ENCODE results near the gene TKFC. TPM values are rescaled to one million over a fixed set of nuclear protein-coding genes. Genes with fewer than 3 reads are reported as not detected.

Gene TKFC
- total and polyA plus RNA-seq, 2 experiments from 2014 or later: 58.1 to 84.3 TPM

DNA sequence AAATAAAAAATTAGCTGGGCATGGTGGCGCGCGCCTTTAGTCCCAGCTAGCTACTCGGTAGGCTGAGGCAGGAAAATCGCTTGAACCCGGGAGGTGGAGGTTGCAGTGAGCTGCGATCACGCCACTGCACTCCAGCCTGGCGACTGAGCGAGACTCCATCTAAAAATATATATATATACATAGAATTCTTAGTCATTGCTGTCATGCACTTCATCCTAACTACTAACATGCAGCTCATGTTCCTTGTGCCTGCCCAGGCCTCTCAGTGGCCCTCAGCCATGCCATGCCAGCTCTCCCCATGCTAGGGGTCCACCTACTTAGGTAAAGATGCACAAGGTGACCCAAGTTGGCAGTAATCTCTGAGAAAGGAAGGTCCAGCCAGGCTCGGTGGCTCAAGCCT, 25.5 kb downstream of the TKFC start:
- Histone ChIP-seq H3K27ac (no peak overlapping the region), H3K27me3 (no peaks in the 10 kb centered on the region), H3K9me3 (ENCODE audit: low read depth) (no peaks in the 10 kb centered on the region), H3K4me1 (ENCODE audit: low read depth) (peaks cover 9% of the 10 kb centered on the region), H3K4me3 (no peak overlapping the region), H3K36me3 (no peaks in the 10 kb centered on the region)
- no peak for DNase-seq (ENCODE audit: low read depth in 1 of 2, low spot score in 1 of 2)
- TF ChIP-seq, protein P1, sequence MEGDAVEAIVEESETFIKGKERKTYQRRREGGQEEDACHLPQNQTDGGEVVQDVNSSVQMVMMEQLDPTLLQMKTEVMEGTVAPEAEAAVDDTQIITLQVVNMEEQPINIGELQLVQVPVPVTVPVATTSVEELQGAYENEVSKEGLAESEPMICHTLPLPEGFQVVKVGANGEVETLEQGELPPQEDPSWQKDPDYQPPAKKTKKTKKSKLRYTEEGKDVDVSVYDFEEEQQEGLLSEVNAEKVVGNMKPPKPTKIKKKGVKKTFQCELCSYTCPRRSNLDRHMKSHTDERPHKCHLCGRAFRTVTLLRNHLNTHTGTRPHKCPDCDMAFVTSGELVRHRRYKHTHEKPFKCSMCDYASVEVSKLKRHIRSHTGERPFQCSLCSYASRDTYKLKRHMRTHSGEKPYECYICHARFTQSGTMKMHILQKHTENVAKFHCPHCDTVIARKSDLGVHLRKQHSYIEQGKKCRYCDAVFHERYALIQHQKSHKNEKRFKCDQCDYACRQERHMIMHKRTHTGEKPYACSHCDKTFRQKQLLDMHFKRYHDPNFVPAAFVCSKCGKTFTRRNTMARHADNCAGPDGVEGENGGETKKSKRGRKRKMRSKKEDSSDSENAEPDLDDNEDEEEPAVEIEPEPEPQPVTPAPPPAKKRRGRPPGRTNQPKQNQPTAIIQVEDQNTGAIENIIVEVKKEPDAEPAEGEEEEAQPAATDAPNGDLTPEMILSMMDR (IDR thresholded peaks at IDR 0.05; ENCODE audit: low read depth, low read length): no peak

DNA sequence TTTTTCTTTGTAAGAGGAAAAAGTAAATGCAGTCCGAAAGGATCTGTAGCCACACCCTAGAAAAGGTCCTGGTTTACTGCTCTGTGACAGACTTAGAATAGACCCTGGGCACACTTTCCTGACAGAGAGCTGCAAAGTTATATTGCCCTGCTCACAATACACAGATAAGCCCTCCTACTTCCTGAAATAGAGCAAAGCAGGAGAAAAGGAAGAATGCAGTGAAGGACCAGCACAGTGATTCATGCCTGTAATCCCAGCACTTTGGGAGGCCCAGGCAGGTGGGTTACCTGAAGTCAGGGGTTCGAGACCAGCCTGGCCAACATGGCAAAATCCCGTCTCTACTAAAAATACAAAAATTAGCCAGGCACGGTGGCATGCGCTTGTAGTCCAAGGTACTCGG, 26.5 kb downstream of the TKFC start:
- no peak overlapping the region for H3K27ac ChIP-seq
- no peak overlapping the region for H3K4me3 ChIP-seq
- peaks cover 9% of the 10 kb centered on the region for H3K4me1 ChIP-seq (ENCODE audit: low read depth)
- no peaks in the 10 kb centered on the region for H3K27me3 ChIP-seq
- TF ChIP-seq, protein P1 (IDR thresholded peaks at IDR 0.05; ENCODE audit: low read depth, low read length): no peak
- no peak for DNase-seq (ENCODE audit: low read depth in 1 of 2, low spot score in 1 of 2)
- H3K36me3 ChIP-seq: peaks cover 7% of the 10 kb centered on the region
- H3K9me3 ChIP-seq (ENCODE audit: low read depth): no peaks in the 10 kb centered on the region

DNA sequence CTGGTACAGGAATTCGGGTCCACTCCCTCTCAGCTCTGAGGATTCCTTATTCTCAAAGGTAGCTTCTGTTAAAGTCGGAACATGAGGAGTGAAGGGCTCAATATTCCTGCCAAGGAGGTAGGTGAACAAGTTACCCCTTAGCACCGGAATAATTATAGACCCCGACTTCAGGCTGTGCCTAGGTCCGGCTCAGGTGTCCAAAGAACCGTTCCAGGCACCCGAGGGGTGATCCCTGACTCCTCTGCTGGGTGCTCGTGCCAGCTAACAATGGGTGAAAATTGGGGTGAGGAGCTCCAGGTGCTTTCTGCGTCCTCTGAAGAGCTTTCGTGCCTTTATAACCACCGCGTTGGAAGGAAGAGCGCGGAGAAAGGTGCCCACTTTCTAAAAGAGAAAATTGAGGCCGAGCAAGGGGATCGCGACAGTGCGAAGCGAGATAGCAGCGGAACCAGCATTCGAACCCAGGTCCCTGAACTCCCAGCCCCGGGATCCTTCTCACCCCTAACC, 28.3 kb downstream of the TKFC start:
- H3K4me3 ChIP-seq: peak overlapping the region; percentile 60
- no peaks in the 10 kb centered on the region for H3K9me3 ChIP-seq (ENCODE audit: low read depth)
- no peak for DNase-seq (ENCODE audit: low read depth in 1 of 2, low spot score in 1 of 2)
- H3K4me1 ChIP-seq (ENCODE audit: low read depth): peaks cover 9% of the 10 kb centered on the region
- peaks cover 19% of the 10 kb centered on the region for H3K36me3 ChIP-seq
- H3K27me3 ChIP-seq: no peaks in the 10 kb centered on the region
- TF ChIP-seq, protein P1 (IDR thresholded peaks at IDR 0.05; ENCODE audit: low read depth, low read length): no peak
- peak overlapping the region; percentile 98 for H3K27ac ChIP-seq

DNA sequence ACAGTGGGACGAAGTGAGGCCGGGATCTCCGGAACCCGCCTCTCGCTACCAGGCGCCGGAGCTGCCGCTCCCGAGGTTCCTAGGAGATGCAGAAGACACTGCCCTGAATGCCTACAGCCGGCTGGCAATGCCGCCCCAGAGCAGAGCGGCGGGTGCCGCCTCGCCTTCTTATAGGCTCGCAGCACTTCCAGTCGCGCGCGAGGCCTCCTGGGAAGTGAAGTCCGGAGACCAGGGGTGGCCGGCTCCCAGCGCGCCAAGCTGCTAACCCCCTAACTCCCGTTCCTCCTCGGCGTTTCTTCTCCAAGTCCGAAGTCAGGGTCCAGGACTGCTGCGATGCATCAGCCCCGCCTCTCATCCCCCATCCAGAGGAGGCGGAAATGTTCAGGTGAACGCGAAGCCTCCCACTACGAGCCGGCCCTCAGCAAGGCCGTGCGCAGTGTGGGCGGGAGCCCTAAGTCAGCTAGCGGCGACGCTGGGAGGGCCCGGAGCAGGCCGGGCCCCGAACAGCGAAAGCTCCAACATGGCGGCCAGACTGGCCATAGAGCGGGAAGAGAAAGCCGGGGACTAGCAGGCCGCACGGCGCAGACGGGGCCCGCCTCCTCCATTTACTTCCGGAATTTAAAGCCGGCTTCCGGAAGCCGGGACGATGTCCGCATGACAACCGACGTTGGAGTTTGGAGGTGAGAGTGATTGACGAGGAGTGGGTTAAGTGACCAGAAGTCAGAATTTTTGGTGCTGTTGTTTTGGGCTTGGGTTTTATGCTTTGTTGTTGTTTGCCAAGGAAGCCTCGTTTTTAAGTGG, 28.9 kb downstream of the TKFC start, which contains the start of the genes CYB561A3 and TMEM138:
Gene CYB561A3, minus strand, starts transcription at position 142 of the 801 bp plus-strand sequence. CDS start 5,169 bp downstream, outside the sequence.
Gene TMEM138, plus strand, starts transcription at position 634 of the 801 bp plus-strand sequence. CDS start 2,017 bp downstream, outside the sequence.
- Histone ChIP-seq H3K36me3 (peaks cover 24% of the 10 kb centered on the region), H3K27ac (peak within 1 kb of the TSS; percentile 98), H3K27me3 (no peaks in the 10 kb centered on the region), H3K9me3 (ENCODE audit: low read depth) (no peaks in the 10 kb centered on the region), H3K4me1 (ENCODE audit: low read depth) (peaks cover 9% of the 10 kb centered on the region), H3K4me3 (peak within 1 kb of the TSS; percentile 60)
- TF ChIP-seq, protein P1 (IDR thresholded peaks at IDR 0.05; ENCODE audit: low read depth, low read length): no peak
- peak; percentile 95 for DNase-seq (ENCODE audit: low read depth in 1 of 2, low spot score in 1 of 2)

DNA sequence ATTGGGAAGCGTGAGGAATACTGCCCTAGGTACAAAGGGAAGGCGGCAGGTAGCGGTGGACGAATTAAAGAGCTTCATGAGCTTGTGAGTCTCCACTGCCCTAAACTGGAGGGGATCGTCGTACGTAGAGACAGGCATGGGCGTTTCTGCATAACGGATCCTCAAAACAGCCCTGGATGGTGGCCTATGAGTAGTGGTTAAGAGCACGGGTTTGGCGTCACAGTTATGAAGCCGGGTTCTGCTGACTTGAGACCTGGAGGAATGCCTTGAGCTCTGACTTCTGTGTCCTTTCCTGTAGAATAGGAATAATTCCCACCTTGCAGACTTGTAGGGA, 29.5 kb downstream of the TKFC start:
- Histone ChIP-seq H3K36me3 (peaks cover 30% of the 10 kb centered on the region), H3K4me1 (ENCODE audit: low read depth) (peaks cover 9% of the 10 kb centered on the region), H3K27me3 (no peaks in the 10 kb centered on the region), H3K4me3 (peak overlapping the region; percentile 60), H3K27ac (peak overlapping the region; percentile 98), H3K9me3 (ENCODE audit: low read depth) (no peaks in the 10 kb centered on the region)
- peak; percentile 55 to 67 for DNase-seq (ENCODE audit: low read depth in 1 of 2, low spot score in 1 of 2)
- TF ChIP-seq, protein P1 (IDR thresholded peaks at IDR 0.05; ENCODE audit: low read depth, low read length): no peak

Data from cardiac muscle cell (in vitro differentiated cells and primary cell).